Activated effector memory CD4-positive, alpha-beta T cell treated with anti-CD3 and anti-CD28 coated beads, Interleukin-2, amount 50 U/mL, for 16 hours (primary cell): ENCODE measurements around the gene METTL25B.

ENCODE experiments used
- DNase-seq: peaks from one replicate; pipeline ENCODE4 v3.0.0-alpha.2; 2020

Gene METTL25B

DNA sequence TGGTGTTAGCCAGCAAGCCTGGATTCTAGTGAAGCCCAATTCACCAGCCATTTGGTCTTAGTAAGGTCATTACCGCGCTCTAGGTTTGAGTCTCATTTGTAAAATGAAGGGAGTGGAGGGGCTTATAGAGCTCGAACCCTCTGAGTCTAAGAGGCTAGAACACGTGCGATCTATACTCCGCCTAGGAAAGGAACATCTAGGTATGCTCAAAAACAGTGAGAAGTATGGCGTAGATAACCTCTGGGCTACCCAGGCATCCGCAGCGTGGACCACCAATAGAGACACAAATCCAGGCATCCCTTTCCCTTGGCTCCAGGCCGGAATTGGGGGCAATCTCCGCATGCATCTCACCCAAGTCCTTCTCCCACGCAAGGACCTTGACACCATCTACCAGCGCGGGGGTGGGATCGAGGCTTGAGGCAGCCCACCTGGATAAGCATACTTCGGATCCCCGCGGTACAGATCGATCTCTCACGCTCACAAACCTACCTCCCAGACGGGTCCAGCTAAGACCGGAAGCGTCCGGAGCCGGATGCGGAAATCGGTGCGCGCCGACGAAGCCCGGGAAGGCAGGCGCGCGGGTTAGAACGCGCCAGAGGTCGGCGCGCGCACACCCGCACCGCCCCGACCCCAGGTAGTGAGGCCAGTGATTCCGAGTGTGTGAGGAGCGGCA, at the start of gene METTL25B:
METTL25B (plus strand) TSS at position 544 of the 673 bp plus-strand sequence. CDS start 636 bp downstream, outside the sequence.
- peak; percentile 91 for DNase-seq

DNA sequence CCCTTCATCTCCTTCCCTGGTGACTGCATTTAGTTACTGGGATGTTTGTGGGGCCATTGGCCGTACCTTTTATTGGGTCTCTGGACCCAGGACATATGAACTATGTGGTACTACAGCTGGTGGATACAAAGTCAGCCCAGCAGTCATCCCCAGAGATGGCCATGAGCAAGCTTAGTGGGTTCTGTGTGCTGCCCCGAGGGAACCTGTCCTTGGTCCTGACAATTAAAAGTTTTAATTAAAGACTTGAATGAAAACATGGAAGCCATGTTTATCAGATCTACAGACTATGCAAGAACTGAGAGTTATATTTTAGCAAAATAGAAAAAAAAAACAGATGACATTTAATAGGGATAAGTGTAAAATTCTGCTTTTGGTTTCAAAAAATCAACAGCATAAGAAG, 48.2 kb upstream of the METTL25B start:
- DNase-seq = no peak

DNA sequence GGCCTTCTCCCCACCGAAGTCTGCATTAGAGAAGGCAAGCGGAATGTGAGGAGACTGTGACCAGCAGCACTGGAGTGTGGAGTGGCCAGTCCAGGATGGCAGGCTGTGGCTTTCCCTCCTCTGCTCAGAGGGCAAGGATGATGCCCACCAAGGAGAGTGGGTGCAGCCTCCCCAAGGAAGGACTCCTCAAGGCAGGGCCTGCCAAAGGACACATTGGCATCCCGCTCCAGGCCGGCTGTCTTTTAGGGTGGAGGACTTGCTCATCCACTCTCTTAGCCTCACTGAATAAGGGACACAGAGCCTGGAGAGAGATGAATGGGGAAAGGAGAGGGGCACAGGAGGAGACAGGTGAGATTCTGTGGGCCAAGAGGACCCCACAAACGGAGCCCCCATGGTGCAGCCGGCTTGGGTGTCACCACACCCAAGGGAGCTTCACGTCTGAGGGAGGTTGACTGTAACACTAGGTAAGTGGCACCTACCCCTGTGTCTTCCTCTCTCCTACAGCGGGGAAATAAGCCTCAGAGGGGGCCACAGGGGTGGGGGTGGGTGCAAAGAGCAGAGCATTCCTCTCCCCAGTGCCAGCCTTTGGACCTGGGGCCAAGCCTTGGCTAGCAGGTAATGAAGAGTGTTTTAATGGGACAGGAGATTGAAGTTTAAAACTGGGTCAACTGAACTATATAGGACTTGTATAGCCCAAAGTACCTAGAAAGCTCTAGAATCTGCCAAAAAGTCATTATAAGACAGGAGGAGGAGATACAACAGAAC, 46.9 kb upstream of the METTL25B start:
- no peak for DNase-seq

DNA sequence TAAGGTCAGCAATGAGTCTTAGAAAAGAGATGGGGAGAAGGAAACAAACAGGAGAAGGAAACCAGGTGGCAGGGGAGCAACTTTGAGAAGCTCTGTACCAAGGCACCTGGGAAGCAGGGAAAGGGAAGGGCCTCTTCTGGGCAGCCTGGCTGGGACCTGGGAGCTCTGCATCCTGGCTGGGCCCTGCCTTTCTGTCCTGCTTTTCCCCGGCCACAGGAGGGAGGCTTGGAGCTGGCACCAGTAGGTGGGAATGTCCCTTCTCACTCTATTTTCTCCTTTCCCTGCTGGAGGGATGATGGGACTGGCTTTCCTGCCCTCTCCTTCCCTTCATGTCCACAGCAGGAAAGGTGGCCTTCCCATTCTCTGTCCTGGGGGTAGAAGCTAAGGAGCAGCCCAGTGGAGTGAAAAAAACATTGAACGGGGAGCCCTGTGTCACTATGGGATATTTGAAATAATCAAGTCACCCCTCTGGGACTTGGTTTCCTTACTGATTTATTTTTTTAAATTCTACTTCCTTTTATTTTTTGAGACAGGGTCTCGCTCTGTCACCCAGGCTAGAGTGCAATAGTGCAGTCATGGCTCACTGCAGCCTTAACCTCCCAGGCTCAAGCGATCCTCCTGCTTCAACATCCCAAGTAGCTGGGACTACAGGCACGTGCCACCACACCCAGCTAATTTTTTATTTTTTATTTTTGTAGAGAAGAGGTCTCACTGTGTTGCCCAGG, 45.9 kb upstream of the METTL25B start:
- DNase-seq = no peak

DNA sequence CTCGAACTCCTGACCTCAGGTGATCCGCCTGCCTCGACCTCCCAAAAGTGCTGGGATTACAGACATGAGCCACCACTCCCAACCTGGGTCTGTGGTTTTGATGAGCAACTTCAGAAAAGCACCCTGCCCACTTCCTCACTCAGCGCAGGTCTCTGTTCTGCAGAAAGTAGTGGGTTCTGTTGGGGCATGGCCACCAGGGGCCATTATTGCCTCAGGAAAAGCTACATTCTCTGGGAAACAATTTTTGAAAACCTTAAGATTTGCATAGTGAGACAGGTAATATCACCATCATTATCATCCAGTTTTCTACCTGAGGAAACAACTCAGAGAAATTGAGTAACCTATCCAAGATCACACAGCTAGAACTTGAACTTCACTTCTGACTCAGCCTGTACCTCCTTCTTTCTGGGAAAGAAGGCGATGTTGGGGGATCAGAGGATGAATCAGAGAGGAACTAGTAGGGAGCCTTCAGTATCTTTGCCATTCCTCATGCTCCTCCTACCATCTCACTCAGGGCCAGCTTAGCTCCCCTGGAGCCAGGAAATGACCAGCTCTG, 44.0 kb upstream of the METTL25B start:
- no peak for DNase-seq

DNA sequence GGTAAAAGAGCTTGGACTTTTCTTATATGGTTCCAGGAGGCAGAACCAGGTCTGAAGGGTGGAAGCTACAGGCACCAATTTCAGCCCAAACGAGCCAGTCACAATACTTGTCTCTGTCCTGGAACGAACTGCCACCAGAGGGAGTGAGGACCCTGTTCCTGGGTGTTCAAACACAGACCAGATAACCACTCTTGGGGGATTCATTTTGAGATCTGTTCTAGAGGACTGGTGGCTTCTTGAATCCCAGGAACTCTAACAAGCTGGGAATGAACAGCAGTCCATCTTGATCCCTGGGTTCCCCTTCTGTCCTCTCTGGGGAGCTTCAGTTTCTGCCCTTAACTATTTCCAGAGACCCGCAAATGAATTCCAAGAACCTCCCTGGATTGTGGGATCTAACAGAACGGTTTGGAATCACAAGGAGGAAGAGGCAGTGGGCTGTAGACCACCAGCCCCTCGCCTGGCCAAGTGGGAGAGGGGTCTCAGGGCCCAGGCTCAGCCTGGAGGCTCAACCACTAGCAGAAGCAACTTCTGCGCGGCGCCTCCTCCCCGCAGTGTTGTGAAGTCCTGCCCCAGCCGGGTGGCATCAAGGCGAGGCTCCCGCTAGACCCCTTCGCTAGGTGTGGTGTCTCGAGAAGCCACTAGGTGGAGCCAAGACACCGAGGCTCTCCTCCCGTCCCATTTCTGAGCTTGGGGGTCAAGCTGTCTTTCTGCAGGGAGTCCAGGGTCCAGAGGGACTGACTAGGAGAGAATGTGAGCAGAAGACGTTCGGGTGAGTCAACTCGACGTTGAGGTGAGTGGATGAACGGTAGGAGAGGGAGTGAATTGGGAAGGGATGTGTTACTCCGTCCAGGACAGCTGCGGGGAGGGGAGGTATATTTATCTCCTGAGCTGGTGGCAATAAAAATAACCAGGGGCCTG, 39.0 kb upstream of the METTL25B start:
- peak; percentile 89 for DNase-seq

DNA sequence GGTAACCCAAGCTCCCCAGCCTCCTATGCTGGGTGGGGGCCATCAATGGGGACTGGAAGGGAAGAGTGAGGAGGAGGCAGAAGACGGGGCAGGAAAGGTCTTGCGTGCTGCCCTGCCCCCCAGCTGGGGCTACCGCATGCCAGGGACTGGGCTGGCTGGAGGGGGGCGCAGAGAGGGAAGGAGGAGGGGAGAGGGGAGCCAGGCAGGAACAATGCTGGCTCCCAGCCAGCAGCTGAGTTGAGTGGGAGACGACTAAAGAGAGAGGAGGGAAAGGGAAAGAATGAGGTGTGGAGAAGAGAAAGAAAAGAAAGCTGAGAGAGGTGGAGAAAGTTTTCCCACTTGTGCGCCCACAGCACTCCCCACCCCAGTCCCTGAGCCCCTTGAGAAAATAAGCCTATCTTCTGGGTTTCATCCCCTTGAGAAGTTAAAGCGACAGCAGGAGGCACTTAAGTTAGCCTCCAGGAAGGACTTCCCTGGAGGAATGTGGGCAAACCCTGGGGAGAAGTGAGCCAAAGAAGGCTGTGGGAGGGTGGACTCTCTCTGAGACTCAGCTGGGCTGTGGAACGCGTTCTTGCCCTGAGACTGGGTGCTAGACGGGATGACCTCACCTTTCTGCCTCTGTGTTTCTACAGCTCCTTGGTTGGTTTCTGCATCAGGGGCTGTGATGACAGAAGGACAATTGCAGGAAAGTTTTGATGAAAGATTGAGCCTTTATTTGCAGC, 38.2 kb upstream of the METTL25B start:
- no peak for DNase-seq

DNA sequence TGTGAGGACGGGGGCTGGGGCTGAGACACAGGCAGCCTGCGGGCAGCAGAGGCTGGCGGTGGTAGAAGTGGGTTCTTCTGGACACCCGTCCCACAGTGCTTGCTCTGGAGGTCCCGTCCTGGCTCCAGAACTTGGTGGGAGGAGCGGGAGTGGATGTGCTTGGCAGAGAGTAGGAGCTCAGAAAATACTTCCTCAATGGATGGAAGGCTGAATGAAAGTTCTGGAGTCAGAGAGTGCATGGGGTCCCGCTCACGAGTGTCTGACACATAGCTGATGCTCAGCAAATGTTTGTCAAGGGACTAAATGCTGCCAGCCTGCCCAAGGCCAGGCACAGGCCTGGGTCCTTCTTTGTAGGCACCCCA, 37.6 kb upstream of the METTL25B start:
- no peak for DNase-seq

DNA sequence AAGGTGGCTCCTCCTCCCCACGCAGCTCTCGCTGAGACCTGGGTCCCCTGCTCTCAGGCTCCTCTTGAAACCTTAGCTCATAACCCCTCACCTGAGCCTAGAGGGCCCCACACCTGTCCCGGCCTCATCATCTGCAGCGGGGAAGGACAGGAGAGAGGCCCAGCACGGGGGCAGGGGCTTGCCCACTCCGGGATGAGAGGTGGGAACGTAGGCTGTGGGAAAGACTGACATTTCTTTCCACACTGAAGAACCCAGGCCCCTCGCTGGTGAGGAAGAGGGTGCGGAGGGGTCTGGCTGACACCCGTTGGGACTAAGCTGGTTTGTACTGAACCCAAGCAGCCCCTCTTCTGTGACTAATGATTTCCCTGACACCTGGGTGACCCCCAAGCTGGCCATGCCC, 37.1 kb upstream of the METTL25B start:
- DNase-seq = no peak

DNA sequence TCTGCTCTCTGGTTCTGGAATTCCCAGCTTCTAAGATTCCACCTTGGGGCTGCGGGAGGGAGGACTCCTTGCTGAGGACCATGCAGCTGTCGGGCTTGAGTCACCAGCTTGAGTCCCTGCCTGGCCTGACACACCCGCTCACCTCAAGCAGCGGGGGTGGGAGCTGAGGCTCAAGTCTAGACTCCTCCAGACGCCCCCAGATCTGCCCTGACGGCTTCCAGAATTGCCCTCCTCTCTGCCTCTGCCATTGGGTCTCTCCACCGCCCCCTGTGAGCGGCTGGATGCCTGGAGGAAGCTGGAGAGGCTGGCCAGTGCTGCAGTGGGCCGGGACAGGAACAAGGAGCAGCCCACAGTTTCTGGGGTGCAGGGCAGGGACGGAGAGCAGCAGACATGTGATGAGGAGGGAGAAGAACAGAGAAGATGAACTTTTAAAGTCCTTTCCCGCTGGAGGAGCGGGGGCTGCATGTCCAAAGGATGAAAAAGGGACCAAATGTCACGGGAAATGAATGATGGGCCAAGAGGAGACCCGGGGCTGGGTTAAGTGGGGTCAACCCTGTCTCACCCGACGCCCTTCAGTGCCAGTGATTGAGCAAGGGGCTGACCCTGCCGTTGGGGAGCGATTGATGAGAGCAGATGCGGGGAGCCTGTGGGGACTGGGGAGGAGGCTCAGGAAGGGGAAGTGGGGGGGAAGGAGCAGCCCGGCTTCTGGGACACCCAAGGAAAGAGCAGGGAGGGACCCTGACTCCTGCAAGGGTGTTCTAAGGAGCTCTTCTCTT, 36.4 kb upstream of the METTL25B start:
- no peak for DNase-seq

DNA sequence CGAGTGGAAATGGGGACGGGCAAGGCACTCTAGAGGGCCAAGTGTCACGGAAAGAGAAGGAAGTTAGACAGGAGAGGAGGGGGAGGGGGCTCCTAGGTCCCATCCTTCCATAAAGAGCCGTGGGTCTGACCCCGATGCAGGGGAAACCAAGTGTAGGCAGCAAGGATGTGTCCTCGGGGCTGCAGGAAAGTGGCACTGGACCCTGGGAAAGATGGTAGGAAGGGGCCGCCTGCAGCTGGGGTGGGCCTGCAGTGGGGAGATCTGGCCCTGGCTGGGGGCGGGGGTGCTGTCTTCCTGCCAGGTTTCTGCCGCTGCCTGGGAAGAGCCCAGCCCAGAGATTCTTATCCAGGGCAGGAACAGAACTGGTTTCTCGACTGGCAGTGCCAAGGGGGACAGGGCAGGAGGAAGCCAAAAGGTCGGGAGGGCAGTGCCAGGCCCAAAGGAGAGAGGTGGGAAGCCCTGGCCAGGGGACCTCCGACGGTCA, 35.8 kb upstream of the METTL25B start:
- DNase-seq = no peak

DNA sequence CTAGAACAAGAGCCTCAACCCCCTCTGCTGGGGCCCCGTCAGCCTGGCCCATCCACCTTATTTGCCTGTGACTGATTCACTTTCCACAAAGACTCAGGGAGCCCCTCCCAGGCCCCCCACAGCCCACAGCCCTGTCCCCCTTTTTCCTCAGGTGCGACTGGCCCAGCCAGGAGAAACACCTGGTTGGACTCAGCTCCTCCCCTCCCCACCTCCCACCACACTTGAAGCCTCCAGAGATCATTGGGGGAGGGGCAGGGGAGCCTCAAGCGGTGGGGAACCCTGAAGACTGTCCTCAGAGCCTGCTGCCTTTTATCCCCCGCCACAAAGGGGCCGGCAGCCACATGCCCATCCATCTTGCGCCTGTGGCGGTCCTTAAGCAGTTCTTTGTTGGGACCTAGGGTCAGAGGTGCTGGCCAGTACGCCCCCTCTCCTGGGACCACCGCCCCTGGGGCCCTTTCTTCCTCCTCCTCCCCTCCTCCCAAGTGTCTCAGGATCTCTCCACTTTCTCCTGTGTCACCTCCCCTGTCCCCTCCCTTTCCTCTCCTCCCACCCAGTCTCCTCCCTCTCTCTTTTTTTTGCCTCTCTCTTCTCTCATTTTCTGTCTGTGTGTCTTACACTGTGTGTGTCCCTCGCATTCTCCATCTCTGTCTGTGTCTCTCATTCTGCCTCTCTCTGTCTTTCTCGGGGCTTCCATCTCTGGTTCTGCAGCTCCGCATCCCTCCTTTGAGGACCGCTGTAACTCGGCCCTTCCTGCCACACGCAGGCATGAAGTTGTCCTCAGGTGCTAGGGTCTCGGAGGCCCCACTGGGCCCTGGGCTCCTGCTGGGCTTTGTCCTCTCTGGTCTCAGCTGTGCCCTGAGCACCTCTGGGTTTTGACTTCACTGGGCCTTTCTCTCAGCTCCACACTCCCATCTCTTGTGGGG, 35.1 kb upstream of the METTL25B start:
- DNase-seq = no peak

DNA sequence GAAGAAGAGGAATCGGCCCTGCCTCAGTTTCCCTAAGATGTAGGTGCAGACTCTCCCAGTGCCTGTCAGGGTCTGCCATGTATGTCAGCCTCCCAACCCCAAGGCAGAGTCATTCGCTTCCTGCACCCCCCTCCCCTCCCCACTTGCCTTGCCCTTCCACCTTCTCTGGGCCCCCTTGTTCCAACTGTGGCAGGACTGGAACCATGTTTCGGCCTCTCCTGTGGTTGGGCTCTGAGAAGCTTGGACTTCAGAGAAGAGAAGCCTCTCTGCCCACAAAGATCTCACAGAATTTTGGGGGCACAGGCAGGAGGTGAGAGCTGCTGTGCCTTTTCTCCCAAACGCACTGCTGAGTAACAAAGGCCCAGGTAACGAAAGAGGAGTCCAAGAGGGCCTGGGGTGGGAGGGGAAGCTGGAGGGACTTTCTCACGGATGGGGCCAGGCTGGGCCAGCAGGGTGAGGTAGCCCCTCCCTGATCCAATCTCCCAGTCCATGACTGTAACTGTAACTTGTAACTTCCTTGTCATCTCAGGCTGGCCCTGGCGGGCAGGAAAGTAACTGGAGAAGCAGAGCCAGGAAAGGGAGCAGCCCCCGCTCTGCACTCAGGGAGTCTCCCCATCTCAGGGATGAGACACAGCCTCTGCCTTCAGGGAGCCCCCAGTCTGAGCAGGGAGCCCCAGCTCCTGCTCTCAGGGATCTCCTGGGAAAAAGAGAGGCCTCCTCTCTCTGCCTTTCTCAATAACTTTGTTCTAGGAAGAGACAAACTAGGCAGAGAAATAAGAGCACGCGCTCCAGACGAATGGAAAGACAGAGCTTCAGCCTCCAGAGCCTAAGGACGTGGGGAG, 34.2 kb upstream of the METTL25B start:
- no peak for DNase-seq

DNA sequence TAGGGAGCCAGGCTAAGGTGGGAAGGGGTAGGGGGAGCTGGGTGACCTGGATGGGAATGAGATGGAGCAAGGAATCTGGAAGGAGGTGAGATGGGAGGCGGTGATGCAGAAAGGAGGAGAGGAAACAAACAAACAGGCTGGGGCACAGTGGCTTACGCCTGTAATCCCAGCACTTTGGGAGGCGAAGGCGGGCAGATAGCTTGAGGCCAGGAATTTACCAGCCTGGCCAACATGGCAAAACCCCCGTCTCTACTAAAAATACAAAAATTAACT, 33.6 kb upstream of the METTL25B start:
- no peak for DNase-seq

DNA sequence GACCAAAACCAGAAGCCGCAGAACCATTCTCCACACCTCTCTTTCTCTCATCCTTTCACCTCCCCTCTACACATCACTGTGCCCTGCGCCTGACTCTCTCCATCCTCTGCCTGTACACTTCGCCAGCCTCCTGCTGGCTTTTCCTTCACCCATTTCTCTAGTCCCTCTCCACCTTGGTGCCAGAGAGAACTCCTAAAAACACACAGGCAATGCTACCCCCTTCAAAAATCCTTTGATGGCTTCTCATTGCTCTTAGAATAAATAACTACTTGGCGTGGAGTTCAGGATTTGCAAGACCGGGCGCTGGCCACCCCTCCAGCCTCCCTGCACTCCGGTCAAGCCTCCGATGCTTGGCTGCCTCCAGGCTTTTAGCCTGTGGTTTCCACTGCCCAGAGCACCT, 31.5 kb upstream of the METTL25B start:
- no peak for DNase-seq

DNA sequence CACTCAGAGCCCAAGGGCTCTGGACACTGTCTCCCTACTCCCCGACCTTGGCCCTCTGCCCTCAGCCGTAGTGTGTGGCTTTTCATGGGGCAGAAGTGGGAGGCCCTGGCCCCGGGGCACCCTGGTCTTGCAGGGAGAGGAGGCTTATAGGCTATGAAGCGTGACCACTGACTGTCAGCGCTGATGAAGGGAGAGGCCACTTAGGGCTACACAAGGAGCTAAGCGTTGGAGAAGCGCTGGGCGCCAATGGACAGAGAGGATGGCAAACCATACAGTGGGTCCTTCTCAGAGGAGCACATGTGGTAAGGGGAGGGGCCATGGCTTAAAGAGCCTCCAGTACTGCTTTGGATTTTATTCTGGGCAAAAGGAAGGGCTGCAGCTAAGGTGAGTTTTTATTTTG, 30.8 kb upstream of the METTL25B start:
- no peak for DNase-seq

DNA sequence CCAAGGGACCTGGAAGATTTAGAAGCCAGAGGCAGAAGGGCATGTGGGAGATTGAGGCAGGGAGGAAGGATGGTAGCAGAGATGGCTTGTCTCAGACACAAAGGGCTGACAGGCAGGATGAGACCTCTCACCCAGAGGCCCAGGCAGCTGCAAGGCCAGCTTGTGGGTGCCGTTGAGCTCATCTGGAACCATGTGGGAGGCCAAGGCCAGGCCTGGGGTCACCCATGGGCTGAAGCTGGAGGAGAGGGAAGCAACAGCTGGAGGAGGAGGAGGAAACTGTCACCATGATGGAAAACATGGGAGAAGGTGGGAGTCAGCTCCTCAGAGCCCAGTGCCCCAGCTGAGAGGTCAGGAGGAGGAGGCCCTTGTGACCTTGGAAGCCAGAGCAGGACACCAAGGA, 29.3 kb upstream of the METTL25B start:
- DNase-seq = no peak

DNA sequence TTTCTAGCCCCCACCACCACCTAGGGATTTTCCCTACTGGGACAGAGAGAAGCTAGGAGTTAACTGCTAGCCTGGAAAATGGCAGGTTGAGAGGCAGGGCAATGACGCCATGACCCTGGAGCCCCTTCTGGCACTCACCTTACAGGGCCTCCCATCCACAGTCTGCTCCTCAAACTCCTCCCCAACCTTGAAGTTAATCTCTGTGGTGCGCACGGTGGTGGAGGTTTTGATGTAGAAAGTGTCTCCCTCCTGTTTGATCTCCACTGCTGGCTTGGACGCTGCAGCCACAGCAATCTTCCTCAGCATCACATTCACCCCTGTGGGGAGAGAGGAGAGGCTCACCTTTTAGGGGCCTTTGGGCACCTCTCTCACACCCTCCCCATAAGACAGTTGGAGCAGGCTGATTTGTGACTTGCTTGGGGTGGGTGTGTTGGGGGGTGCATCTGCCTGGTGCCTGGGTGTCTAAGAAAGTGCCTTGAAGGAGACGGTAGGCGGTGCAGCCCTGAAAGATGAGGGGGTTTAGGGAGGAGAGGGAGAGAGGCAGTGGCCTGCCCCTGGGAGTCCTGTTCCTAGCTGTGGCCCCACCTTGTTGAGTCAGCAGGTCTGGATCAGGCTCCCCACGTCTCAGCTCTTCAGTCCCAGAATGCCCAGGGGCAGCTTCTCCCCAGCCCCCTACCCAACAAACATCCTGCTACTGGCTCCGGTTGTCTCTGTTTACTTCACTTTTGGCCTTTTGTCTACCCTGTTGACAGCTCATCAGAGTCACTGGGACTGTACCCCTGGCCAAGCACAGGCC, 27.3 kb upstream of the METTL25B start:
- DNase-seq = no peak
